Endothelial cell of umbilical vein (primary cell): ENCODE data around the gene CEBPA. TPM values are rescaled to one million over a fixed set of nuclear protein-coding genes. Genes with fewer than 3 reads are reported as not detected.

Experiments
- BruUV-seq: library from RNA; stranded (reverse); fragments of 400-500 nt; replicated peaks from 2 replicates; lab custom pipeline; 2021; lab: Mats Ljungman, UMichigan
- CTCF ChIA-PET: fragments of 300-600, 350-600 bp; sonication (Branson Sonifier 250); formaldehyde crosslinking; loops from one replicate; lab custom pipeline; 2021; ENCODE audit warnings: antibody characterized with exemption, inconsistent platforms; lab: Charles Lee
- POLR2A ChIA-PET: fragments of 300-600, 350-600 bp; sonication (Branson Sonifier 250); formaldehyde crosslinking; loops from one replicate; lab custom pipeline; 2021; ENCODE audit warnings: antibody characterized with exemption, inconsistent platforms; lab: Charles Lee
- DNase-seq: peaks from one replicate; pipeline ENCODE4 v3.0.0-alpha.2; 2011; ENCODE audit warnings: low read depth, low spot score
- FAIRE-seq: peaks from 2 replicates; lab custom pipeline; 2011; peaks lifted over from hg19 to GRCh38; lab: Jason Lieb, UNC
- H2AFZ ChIP-seq: 2 replicates; pipeline ENCODE4 v1.6.0; 2012; ENCODE audit warnings: low read depth, low read length, control low read depth, inconsistent platforms
- H3K27ac ChIP-seq: 2 replicates; pipeline ENCODE4 v1.5.1; 2011; ENCODE audit warnings: low read depth, mild to moderate bottlenecking, control low read depth, low read length, moderate library complexity; ENCODE audit not compliant: insufficient read depth
- H3K27me3 ChIP-seq, 2 experiments: 2 replicates each; pipeline versions ENCODE4 v1.6.0 to v1.6.1; 2011; ENCODE audit warnings: low read length in 2 of 2, mixed read lengths in 1 of 2; ENCODE audit not compliant: control insufficient read depth in 2 of 2, insufficient read depth in 2 of 2
- H3K36me3 ChIP-seq, 2 experiments: 2 replicates in 1 of 2; 3 replicates in 1 of 2; pipeline ENCODE4 v1.5.1; 2011; ENCODE audit warnings: low read length in 2 of 2, mild to moderate bottlenecking in 1 of 2, moderate library complexity in 1 of 2; ENCODE audit not compliant: control insufficient read depth in 2 of 2, insufficient read depth in 2 of 2; ENCODE audit errors: extremely low read depth in 1 of 2
- H3K4me1 ChIP-seq: 3 replicates; pipeline ENCODE4 v1.5.1; 2011; ENCODE audit warnings: mild to moderate bottlenecking, low read length; ENCODE audit not compliant: control insufficient read depth, insufficient read depth; ENCODE audit errors: extremely low read depth
- H3K4me2 ChIP-seq: 2 replicates; pipeline ENCODE4 v1.6.1; 2011; ENCODE audit warnings: low read length, control low read depth, mixed read lengths; ENCODE audit not compliant: insufficient read depth
- H3K4me3 ChIP-seq, 3 experiments: fragments of 200-600 bp in 1 of 3; sonication (generic), shearing (Covaris generic) in 1 of 3; replicated peaks in 1 of 3; 2 replicates each; pipeline ENCODE4 v1.5.1; 2011 to 2016; ENCODE audit warnings: control low read depth in 3 of 3, low read length in 3 of 3, mild to moderate bottlenecking in 2 of 3, inconsistent platforms in 1 of 3, low read depth in 1 of 3, moderate library complexity in 1 of 3; ENCODE audit not compliant: insufficient read depth in 1 of 3
- H3K79me2 ChIP-seq: 2 replicates; pipeline ENCODE4 v1.6.0; 2012; ENCODE audit warnings: low read length, inconsistent platforms; ENCODE audit not compliant: control insufficient read depth, insufficient read depth
- H3K9ac ChIP-seq: replicated peaks from 2 replicates; pipeline ENCODE3; 2011; ENCODE audit warnings: low read length, control low read depth; ENCODE audit not compliant: insufficient read depth; ENCODE audit errors: extremely low read depth
- H3K9me1 ChIP-seq: replicated peaks from 3 replicates; pipeline ENCODE4 v1.6.0; 2011; ENCODE audit warnings: mild to moderate bottlenecking, low read length; ENCODE audit not compliant: control insufficient read depth, insufficient read depth; ENCODE audit errors: extremely low read depth
- H3K9me3 ChIP-seq: replicated peaks from 2 replicates; pipeline ENCODE4 v1.5.1; 2012; ENCODE audit warnings: low read length, inconsistent platforms; ENCODE audit not compliant: control insufficient read depth, insufficient read depth
- H4K20me1 ChIP-seq: replicated peaks from 2 replicates; pipeline ENCODE3; 2011; ENCODE audit warnings: mild to moderate bottlenecking, low read length; ENCODE audit not compliant: control insufficient read depth, insufficient read depth; ENCODE audit errors: extremely low read depth
- CTCF ChIP-seq, 2 donors: IDR thresholded peaks; 1 replicate in 1 of 2; 2 replicates in 1 of 2; pipeline ENCODE4 v1.5.1; 2011; ENCODE audit warnings: low read length in 2 of 2, mild to moderate bottlenecking in 2 of 2, moderate library complexity in 2 of 2, control low read depth in 1 of 2, inconsistent platforms in 1 of 2, low read depth in 1 of 2; ENCODE audit not compliant: insufficient read depth in 1 of 2; ENCODE audit errors: extremely low read depth in 1 of 2
- EZH2 ChIP-seq: IDR thresholded peaks from 2 replicates; pipeline ENCODE4 v1.6.1; 2012; ENCODE audit warnings: borderline replicate concordance, low read depth, mild to moderate bottlenecking, moderate library complexity, low read length, inconsistent platforms; ENCODE audit not compliant: severe bottlenecking
- FOS ChIP-seq: IDR thresholded peaks from 2 replicates; pipeline ENCODE4 v1.6.1; 2011; ENCODE audit warnings: mild to moderate bottlenecking, low read length, moderate library complexity, borderline replicate concordance; ENCODE audit not compliant: insufficient read depth
- GATA2 ChIP-seq: IDR thresholded peaks from 2 replicates; pipeline ENCODE4 v1.7.0; 2011; ENCODE audit warnings: low read depth, mild to moderate bottlenecking, moderate library complexity, mixed read lengths, low read length; ENCODE audit not compliant: insufficient read length, insufficient read depth
- JUN ChIP-seq: IDR thresholded peaks from 2 replicates; pipeline ENCODE4 v1.6.1; 2011; ENCODE audit warnings: borderline replicate concordance, low read depth; ENCODE audit not compliant: insufficient read length, insufficient read depth
- MAX ChIP-seq: IDR thresholded peaks from 2 replicates; pipeline ENCODE4 v1.6.1; 2011; ENCODE audit not compliant: insufficient read depth, insufficient read length
- MYC ChIP-seq: IDR thresholded peaks from one replicate; pipeline ENCODE4 v1.6.1; 2011; ENCODE audit warnings: mild to moderate bottlenecking, low read depth, low read length
- POLR2A ChIP-seq: IDR thresholded peaks from 2 replicates; pipeline ENCODE4 v1.6.1; 2012; ENCODE audit warnings: low read depth, mild to moderate bottlenecking, control low read depth, low read length
- POLR2AphosphoS5 ChIP-seq: IDR thresholded peaks from 2 replicates; pipeline ENCODE4 v1.6.1; 2012; ENCODE audit warnings: low read depth, mild to moderate bottlenecking, control low read depth, low read length, moderate library complexity; ENCODE audit not compliant: insufficient read depth
- dilution Hi-C: fragments of 300-500 bp; cut with MboI; formaldehyde crosslinking; loops from one replicate; pipeline ENCODE4 v1.15.0; 2019; ENCODE audit warnings: low sequenced_read_pairs; ENCODE audit not compliant: extremely low pct_ligation_motif_present
- intact Hi-C: fragments of 100-400 bp; cut with micrococcal nuclease; formaldehyde crosslinking; loops from one replicate; pipeline ENCODE4 v1.10.0; 2022
- polyA plus RNA-seq, 4 experiments: library from polyadenylated mRNA; depleted of rRNA in 3 of 4; stranded (reverse) in 3 of 4; unstranded in 1 of 4; fragments of >200 nt; gene quantifications; 2 replicates each; pipeline versions ENCODE4 v1.2.1 to v1.2.3, GENCODE V29; 2011 to 2012; ENCODE audit warnings: missing spikeins in 1 of 4
- total RNA-seq: library from RNA; stranded (reverse); gene quantifications from 2 replicates; pipeline ENCODE4 v1.2.3, GENCODE V29; 2021

CEBPA gene
- total and polyA plus RNA-seq, 2 donors (not counting 3 experiments of a cell fraction or from before 2014, with no cell fraction given) = 0.06 TPM; not detected in 1

GRCh38 chr19:33280351-33280921, 21.9 kb downstream of the CEBPA start:
- dilution Hi-C loops (no loop called here), intact Hi-C loops (no loop called here)
- H3K36me3 ChIP-seq = no peaks in the 10 kb centered on the region
- no peaks in the 10 kb centered on the region for H3K27me3 ChIP-seq
- no peak overlapping the region for H3K4me2 ChIP-seq
- TF ChIP-seq EZH2 (no peak), POLR2A (no peak), MYC (no peak), FOS (no peak), JUN (no peak), GATA2 (no peak), CTCF (IDR thresholded peaks at IDR 0.05; ENCODE audit: extremely low read depth in 1 of 2, insufficient read depth in 1 of 2, low read depth in 1 of 2, low read length in 2 of 2) (no peak), MAX (no peak), POLR2AphosphoS5 (no peak)
- H2AFZ ChIP-seq = no peak overlapping the region
- ChIA-PET CTCF (no interaction called here), POLR2A (no interaction called here)
- no peaks in the 10 kb centered on the region for H3K79me2 ChIP-seq
- DNase-seq (no peak), FAIRE-seq (no peak)
- no peaks in the 10 kb centered on the region for H4K20me1 ChIP-seq
- no peak overlapping the region for H3K9ac ChIP-seq
- no peaks in the 10 kb centered on the region for H3K9me3 ChIP-seq
- no peaks in the 10 kb centered on the region for H3K9me1 ChIP-seq
- H3K4me3 ChIP-seq = no peak overlapping the region
- no TSS peak for BruUV-seq
- H3K27ac ChIP-seq = no peak overlapping the region
- H3K4me1 ChIP-seq = no peaks in the 10 kb centered on the region
